ENCODE measurements around the gene ZFP1.

The ZFP1 gene

DNA sequence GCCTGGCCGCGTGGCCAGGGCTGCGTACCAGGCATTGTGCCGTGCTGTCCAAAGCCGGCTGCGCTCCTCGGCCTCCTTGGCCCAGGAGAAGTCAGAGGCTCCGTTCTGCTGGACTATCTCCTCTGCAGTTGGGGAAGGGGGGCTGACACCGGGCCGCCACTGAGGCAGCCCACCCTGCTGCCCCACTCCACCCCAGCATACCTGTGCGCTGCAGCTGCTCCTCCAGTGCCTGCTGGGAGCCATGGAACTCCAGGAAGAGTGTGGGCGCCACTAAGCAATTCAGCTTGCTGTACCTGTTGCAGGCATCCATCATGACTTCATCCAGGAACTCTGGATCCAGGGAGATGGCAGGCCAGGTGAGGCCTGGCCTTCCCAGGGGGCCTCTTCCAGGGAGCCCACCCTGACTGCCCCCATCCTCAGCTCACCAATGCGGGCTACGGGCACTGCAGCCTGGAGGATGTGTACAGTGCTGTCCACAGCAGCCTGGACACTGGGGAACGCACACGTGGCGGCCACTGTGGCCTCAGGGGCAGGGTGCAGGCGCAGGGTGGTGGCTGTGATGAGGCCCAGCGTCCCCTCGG, 34.7 kb upstream of the ZFP1 start:
- DNase-seq: no peak

DNA sequence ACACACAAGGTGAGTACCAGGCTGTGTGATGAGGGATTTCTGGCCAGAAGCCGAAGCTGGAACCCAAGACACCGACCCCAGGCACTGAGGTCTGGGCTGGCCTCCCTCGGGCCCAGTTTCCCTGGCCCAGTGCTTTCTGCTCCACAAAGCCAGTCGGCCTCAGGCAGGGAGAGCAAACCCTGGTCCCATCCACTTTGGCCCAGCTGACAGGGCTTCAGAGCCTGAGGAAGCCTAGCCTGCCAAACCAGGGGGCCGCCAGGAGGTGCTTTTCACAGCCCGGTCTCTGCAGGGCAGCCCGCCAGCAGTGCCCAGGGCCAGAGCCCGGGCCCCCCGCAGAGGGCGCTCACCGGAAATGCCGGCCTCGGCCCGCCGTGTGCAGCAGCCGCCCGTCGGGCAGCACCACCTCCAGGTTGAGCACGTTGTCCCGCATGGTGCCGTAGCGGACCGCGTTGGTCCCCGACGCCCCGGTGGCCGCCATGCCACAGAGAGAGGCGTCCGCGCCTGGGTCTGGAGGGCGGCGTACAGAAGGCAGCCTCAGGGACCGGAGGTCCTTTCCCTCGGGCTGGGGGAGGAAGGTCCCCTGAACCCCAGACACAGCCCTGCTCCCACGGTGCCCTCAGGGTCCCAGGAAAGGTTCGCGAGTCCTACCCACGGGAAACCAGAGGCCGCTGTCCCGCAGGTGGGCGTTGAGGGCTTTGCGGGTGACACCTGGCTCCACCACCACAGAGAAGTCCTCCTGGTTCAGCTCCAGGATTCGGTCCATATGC, 34.0 kb upstream of the ZFP1 start:
- no peak for DNase-seq

DNA sequence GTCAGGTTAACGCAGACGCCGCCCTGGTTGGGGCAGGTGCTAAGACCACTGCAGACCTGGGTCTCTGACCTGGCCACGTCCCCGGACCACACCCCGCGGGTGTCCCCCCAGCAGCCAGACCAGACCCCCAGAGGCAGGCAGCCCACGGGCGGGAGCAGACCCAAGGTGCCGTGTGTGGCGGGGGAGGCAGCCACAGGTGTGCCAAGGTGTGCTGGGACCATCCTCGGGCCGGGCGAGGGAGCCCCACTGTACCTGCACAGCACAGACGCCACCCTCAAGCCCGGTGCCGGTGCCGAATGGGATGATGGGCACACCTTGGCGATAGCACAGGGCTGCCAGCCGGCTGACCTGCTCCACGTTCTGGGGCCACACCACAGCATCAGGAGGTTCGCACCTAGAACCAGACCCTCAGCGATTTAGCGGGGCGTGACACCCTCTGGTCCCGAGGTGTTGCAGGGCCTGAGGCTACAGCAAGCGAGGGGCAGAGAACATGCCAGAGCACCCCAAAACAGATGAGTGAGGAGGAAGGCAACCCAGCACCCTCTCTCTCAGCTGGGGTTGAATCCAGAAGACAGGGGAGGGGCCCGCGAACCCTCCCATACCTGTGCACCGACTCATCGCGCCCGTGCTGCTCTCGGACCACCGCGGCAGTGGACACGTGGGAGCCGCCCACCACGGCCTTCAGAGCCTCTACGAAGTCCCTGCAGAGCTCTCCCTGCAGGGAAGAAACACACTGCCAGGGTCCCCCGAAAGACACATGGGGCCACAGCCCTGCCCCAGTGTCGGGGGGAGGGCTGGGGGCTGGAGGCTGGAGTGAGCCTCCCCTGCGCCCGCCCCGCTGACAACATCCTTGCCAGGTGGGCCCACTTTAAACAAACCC, 33.1 kb upstream of the ZFP1 start:
- DNase-seq: no peak

DNA sequence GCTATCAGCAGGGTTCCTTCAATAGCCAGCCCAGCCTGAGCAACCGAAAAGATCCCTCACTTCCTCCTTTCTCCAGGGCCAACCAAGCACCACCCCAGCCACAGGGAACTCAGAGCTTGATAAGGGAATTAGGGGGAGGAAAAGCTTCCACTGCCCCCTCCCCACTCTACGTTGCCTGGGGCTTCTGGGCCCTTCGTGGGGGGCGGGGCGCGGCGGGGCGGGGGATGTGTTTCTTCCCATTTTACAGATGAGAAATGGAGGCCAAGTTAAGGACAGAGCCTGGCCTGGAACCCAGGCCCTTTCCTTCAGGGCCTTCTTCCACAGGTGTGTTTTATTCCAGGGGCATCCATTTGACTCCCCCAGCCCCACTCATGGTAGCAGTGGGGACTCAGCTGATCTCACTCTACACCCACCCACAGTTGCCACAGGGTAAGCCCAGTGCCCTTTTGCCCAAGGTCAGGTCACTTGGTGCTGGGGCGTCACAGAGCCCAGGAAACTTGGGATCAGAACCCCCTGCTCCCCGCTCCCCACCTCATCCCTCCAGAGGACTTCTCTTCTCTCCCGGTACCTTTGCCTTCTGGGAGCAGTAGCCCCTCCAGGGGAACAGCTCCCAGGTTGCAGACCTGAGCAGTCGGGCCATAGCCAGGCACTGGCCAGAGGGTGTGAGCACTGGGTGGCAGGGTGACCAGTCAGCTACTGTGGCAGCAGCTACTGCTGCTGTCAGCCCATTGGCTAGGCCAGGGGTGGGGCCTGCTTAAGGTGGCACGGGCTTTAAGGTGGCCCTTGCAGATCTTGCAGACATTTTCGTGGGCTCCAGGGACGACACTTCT, 32.0 kb upstream of the ZFP1 start, which contains the start of gene LDHD:
TSS of gene LDHD (minus strand) at position 700 of the 830 bp plus-strand sequence. CDS start at position 640, 60 bp downstream.
- DNase-seq: peak; percentile 81

DNA sequence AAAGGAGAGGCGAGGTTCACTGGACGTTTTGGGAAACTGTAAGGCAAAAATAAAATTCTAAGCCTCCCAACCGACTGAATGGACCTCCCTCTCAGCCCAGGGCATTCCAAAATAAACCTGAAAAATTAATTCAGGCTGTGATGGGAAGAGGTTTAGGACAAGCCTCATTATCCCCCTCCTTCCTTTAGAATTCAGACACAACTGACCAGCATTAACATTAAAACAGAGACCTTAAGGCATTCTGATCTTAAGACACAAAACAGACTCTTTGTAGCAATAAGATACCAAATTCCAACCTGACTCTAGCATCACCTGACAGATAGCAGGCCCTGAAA, 31.4 kb upstream of the ZFP1 start:
- DNase-seq: no peak

DNA sequence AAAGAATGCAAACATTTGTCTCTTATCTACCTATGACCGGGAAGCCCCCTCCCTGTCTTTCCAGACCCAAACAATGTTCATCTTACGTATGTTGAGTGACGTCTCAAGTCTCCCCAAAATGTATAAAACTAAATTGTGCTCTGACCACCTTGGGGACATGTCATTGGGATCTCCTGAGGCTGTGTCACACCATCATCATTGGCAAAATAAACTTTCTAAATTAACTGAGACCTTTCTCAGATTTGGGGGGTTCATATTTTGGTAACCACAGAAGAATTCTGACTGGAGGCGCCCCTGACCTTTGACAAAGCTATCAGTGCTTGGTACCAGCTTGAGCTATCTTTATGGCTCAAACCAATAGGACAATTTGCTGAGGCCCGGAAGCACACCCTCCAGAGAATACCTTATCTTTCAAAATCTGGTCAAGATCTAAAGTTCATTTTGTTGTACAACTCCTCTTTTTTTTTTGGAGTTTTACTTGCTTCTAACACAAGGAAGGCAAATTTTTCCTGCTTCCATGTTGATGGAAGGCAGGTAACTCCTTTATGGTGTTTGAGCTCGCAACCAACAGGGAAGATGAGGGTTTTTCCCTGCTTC, 29.3 kb upstream of the ZFP1 start:
- DNase-seq: no peak

DNA sequence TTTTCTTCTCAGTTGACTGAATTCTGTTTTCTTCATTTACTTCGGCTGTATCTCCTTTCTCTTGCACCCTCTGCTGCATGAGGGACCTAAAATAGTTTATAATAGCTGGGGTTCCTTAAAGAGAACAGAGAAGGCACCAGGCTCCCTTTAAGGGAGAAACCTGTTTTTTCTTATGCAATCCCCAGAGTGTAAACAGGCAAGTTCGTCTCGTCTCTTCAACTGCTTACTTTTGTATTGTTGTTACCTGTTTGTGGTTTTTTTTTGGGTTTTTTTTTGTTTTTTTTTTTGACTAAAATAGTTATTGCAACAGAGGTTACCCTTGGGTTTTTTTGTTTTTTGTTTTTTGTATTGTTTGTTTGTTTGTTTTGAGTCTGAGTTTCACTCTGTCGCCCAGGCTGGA, 28.1 kb upstream of the ZFP1 start:
- no peak for DNase-seq

DNA sequence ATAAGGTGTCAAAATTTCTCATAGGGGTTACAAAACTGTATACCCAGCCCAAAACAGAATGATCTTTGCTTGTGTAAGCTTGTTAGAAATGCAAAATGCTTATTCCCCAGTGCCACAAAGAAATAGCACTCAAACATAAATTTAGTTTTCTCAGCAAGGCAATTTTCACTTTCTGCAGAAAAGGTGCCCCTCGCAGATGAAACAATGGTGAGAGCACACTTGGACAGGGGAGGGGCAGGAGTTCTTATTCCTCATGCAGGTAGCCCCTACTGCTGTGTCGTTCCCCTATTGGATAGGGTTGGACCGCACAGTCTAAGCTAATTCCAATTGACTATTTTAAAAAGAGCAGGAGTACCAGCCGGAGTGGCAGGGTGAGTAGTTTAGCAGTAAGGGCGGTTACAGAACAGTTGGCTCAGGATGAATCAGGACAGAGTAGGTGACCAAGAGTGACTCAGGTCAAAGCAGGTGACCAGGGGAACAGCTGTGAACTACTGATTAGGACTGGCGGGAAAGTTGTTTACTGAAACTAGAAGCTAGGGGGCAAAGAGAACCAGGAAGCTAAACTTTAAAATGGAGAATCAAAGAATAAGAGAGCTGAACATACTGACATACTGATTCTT, 26.3 kb upstream of the ZFP1 start:
- no peak for DNase-seq

DNA sequence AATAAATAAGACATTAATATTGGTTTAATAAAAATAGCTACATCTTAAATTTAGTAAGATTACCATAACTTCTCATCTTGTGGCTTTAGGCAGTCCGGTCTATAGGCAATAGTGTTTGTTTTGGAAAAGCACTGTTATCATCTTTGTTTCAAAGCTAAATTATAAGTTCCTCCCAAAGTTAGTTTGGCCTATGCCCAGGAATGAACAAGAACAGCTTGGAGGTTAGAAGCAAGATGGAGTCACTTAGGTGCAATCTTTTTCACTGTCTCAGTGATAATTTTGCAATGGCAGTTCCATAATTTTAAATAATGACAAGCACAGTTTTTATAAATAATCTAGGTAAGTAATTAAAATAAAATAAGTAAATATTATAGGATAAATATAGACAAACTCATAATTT, 25.7 kb upstream of the ZFP1 start:
- DNase-seq: no peak

DNA sequence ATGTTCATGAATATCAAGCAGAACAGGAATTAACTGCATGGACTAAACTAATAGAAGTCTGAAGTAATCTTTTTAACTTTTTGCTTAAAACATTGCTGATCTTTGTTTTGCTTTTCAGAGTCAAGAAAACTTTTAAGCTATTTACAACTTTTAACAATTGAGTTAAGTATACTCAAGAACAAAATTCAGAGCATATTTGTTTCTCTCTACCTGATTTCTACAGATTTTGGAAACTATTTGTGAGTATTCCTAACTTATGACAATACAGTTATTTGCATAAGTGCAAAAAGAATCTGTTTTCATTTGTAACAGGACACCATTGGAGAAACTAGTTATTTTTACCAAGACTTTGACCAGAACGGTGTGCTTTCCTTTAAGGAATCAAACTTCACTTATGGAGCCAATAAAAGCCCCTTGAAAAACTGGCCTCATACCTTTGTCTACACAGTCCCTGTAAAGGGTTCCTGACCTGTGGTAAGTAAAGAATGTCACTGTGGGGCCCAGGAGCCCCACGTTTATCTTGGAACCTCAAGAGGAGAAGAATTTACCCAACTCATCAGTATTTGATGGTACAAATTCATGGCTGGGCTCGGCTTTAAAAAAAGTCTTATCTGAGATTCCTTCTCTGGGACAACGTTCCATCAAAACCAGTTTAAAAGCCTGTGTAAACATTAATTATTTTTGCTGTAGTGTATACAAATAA, 20.5 kb upstream of the ZFP1 start:
- DNase-seq: no peak

DNA sequence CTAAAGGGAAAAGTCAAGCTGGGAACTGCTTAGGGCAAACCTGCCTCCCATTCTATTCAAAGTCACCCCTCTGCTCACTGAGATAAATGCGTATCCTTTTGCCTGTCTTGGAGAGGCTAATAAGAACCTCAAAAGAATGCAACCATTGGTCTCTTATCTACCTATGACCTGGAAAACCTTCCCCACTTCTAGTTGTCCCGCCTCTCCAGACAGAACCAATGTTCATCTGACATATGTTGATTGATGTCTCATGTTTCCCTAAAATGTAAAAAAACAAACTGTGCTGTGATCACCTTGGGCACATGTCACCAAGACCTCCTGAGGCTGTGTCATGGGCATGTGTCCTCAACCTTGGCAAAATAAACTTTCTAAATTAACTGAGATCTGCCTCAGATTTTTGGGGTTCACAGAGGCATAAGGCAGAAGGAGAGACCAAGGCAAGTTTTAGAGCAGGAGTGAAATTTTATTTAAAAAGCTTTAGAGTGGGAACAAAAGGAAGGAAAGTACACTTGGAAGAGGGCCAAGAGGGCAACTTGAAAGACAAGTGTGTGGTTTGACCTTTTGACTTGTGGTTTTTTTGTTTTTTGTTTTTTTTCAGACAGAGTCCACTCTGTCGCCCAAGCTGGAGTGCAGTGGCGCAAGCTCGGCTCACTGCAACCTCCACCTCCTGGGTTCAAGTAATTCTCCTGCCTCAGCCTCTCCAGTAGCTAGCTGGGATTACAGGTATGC, 18.7 kb upstream of the ZFP1 start:
- peak; percentile 39 for DNase-seq

DNA sequence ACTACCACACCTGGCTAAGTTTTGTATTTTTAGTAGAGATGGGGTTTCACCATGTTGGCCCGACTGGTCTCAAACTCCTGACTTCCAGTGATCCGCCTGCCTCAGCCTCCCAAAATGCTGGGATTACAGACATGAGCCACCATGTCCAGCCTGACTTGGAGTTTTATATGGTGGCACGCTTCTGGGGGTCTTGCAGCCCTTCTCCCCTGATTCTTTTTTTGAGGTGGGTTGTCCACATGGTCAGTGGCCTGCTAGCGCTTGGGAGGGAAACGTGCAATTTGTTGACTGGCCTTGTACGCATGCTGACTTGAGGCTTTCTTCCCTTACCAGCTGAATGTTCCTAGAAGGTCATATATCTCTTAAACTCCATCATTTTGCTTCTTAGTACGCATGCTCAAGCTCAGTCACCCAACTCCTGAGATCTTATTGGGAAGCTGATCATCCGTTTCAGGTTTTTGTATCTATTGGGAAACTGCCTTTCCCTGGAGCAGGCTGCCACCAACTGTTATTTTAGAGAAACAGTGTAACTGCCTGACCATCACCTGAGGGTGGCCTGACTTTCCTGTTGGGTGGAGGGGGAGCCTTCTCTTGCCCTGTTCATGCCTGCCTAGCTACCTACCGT, 18.1 kb upstream of the ZFP1 start:
- no peak for DNase-seq

DNA sequence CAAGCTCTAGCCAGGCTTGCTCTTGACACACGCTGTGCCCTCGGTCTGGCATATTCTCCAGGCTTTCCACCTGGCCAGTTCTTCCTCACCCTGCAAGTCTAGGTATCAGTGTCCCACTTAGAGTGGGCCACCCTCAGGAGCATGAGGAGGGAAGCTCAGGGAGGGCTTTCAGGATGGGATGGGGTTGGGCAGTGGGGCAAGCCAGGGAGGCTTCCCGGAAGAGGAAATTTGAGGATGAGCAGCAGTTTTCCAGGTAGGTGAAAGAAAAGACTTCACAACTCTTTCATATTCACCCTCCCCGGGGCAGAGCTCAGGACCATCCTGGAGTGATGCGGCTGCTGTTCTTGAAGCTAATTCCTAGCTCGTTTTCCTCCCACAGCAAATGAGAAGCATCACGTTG, 17.2 kb upstream of the ZFP1 start:
- no peak for DNase-seq

DNA sequence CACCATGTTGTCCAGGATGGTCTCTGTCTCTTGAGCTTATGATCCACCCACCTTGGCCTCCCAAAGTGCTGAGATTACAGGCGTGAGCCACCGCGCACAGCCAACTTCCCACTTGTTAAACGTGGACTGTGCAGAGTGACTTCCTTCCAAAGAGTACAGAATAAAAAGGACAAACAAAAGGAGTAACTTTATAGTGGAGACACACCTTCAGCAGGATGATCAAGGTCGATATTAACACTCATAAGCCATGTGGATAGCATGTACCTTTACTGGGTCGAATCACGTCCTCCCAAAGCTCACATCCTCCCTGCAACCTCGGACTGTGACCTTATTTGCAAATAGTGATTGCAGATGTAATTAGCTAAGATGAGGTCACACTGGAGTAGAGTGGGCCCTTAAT, 10.1 kb upstream of the ZFP1 start:
- DNase-seq: no peak

DNA sequence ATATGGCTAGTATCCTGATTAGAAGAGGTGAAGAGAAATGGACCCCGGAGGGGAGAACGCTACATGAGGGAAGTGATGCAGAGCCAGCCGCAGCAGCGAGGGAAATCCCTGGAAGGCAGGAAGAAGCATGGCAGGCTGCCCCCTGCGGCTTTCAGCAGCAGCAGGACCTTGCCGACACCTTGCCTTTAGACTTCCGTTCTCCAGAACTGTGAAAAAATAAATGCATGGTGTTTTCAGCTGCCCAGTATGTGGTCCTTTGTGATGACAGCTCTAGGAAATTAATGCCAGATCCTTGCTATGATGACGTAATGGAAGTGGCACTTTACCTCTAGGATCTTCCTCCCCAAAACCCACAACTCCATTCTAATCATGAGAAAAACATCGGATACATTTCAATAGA, 9.7 kb upstream of the ZFP1 start:
- DNase-seq: no peak

DNA sequence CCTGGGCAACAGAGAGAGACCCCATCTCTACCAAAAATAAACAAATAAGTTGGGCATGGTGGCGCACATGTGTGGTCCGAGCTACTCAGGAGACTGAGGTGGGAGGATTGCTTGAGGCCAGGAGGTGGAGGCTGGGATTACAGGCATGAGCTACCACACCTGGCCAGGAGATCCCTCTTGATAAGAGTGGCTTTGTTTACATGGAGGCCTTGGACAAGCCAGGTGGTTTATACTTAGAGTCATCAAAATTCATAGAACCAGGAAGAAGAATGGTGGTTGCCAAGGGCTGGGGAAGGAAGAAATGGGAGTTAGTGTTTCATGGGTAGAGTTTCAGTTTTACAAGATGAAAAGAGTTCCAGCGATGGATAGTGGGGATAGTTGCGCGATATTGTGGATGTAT, 8.8 kb upstream of the ZFP1 start:
- no peak for DNase-seq

DNA sequence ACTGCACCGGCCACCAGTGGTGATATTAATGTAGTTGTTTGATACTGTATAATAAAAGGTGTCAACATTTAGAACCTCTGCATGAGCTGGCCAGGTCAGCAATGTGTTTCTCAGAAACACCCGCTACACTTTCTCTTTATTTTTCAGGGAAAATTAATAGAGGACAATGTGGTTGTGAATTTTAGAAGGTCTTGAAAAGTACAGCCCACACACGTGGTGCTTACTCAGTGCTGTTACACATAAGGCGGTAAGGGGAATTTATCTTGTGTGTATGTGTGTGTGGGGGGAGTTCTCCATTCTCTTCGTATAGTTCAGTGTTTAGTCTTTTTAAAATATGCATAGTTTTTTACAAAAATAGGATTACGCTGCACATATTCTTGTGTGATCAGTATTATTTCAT, 4.4 kb upstream of the ZFP1 start:
- DNase-seq: no peak

DNA sequence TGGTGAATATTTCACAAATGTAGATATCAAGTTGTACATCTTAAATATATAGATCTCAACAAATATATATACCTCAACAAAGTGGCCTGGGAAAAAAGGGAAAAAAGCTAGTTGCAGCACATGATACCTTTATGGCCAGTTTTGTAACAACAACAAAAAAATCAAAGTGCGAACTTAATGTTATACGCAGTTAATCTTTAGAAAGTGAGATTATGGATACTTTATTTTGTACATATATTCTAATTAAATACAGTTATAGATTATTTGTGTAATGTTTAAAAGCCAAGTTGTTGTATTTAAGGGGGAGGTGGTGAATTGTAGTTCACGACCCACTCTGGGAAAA, 385 bp upstream of the ZFP1 start:
- DNase-seq: no peak

DNA sequence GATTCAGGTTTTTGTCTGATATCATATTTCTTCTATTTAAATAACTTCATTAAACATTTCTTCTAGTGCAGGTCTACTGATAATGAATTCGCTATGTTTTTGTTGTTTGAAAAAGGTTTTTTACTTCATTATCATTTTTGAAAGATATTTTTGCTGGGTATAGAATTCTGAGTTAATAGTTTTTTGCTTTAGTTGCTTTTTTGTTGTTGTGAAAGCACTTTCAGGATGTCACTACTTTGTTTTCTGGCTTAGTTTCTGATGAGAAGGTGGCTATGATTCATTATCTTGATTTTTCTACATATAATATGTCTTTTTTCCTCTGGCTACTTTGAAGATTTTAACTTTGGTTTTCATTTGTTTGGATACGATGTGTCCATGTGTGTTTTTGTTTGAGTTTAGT, 3.5 kb downstream of the ZFP1 start:
- no peak for DNase-seq

DNA sequence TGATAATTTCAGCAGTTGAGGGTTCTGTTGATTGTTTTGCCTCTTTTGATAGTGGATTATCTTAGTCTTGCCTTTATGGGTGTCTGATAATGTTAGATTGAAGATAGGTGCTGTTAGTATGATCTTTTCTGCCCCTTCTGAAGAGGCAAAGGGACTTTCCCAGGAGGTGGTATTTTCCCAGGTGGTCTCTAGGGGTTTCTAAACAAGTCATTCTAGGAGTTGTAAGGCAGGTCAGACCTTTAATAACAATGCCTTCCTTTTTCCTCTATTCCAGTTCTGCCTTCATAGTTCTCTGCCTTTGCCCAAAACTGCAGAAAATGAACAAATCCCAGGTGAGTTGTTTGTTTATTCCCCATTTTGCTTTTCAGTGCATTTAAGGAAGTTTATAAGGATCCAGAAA, 4.3 kb downstream of the ZFP1 start:
- DNase-seq: no peak

DNA sequence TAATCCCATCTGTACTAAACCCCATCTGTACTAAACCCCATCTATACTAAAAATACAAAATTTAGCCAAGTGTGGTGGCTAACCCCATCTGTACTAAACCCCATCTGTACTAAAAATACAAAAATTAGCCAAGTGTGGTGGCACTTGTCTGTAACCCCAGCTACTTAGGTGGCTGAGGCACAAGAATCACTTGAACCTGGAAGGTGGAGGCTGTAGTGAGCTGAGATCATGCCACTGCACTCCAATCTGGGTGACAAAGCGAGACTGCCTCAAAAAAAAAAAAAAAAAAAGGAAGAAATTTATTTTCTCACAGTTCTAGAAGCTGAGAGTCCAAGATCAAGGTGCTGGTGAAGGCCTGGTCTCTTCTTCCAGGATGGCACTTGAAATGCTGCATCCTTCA, 12.1 kb downstream of the ZFP1 start:
- no peak for DNase-seq
